ENCODE results near the gene DLX1.

GRCh38 chr2:172089633-172090032 lies 4.3 kb downstream of the DLX1 start:
- TF ChIP-seq POLR2A (IDR thresholded peaks at IDR 0.05; ENCODE audit: low read length): no peak
- no peak for TF ChIP-seq GATA1 (IDR thresholded peaks at IDR 0.05; ENCODE audit: low read depth, low read length)

Data from erythroblast (primary cell).